Stimulated activated CD4-positive, alpha-beta T cell treated with anti-CD3 and anti-CD28 coated beads, Interleukin-2, amount 100 ng/mL, for 4 hours (primary cell): ENCODE data around the gene GATA5.

ENCODE experiments used
- DNase-seq: peaks from one replicate; pipeline ENCODE4 v3.0.0-alpha.2; 2020; ENCODE audit warnings: low read depth

Gene GATA5

DNA sequence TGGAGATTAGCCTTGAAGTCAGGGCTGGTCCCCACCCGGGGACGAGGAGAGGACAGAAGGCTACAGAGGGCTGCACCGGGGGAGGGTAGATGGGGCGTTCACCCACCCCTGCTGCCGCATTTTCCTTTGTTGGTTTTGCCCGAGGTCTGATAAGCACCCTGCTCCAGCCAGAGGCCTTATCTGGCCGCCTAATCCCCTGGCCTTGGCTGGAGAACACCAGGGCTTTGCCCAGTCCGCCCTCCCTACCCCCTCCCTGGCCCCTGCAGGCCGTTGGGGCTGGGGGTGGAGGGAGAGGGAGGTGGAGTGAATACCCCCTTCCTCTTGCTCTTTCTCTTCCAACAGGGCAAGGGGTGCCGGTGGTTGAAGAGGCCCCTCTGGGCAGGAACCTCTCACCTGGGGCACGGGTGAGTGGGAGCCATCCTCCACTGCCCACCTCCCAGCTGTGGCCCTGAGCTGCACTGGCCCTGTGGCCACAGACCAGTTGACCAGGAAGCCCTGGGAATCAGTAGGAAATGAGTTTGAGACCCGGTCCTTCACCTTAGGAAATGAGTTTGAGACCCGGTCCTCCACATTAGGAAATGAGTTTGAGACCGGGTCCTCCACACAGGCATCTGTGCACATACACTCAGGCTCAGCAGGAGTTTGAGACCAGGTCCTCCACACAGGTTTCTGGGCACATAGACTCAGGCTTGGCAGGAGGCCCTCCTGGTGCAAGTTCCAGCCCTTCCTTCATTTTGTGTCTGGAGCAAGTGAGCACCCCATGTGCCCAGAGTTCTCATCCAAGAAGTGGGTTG, 12.0 kb upstream of the GATA5 start:
- no peak for DNase-seq

DNA sequence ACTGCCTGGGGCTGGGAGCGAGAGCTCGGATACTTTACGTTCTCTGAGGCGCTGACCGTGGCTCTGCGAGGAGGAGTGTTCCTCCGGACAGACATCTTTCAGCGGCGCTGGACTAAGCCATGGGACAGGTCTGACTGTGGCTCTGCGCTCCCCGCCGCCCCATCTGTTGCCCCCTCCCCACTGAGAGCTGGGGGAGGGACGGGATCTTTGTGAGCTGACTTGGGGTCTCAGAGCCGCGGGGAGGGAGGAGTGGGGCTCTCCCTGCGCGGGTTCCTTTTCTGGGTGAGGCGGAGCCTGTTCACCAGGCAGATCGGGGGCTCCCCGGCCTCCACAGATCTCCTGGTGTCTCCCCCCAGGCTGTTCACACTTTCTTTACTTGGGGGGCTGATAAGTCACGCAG, 11.3 kb upstream of the GATA5 start:
- no peak for DNase-seq

DNA sequence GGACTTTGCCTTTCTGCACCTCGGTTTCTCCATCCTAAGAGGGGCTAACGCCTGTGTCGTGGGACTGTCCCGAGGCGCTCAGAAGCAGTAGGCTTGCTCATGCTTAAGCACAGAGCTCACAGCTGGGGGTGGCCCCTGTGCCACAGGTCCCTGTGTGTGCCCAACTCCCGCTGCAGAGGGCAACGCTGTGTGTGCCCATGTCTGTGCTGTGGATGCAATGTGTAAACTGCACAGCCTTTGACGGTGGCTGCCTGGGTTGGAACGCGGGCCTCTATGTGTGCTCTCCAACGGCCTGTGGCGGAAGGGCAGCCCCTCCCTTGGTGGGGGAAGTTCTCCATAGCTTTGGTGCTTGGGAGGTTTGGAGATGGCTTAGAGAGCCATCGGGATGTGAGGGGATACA, 10.7 kb upstream of the GATA5 start:
- DNase-seq = no peak

DNA sequence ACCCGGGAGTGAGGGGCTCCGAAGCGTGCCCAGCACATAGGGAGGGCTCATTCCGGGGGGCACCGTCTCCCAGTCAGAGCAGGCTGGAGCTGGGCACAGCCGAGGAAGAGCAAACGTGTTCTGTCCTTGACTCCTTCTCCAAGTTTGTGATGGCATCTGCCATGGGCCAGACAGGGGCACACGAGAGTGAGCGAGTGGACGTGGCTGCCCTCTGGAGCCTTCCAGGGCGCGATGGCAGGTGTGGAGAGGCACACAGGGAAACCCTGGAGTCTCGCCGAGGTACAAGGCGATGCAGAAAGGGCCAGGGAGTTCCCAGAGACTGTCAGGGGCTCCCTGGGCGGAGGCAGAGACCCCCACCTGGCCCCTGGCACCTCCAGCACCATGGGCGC, 9.9 kb upstream of the GATA5 start:
- DNase-seq = no peak

DNA sequence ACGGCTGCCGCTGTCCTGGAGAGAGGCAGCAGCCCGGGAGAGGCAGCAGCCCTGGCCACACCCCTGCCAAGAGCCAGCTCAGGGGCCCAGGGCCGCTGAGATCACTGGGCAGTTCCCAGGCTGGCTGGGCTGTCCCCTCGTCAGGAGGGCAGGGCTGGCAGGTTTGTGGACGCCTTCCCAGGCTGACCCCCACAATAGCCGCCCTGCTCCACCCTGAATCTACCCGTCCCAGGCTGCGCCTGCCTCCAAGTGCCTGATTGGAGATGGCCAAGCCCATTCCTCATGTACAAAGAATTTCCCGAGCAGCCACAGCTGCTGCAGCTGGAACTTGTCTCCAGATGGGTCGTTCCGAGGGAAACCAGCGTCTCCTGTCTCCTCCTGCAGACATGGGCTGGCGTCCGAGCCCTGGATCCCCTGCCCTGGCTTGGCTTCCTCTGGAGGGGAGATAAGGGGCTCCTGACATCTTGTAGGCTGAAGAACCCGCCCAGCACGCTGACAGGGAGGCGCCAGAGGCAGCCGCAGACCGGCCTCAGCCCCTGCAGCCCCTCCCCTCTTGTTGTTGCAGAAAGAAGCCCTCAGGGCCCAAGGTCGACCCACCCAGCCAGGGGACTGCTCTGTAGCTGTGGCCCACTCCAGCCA, 9.4 kb upstream of the GATA5 start:
- no peak for DNase-seq

DNA sequence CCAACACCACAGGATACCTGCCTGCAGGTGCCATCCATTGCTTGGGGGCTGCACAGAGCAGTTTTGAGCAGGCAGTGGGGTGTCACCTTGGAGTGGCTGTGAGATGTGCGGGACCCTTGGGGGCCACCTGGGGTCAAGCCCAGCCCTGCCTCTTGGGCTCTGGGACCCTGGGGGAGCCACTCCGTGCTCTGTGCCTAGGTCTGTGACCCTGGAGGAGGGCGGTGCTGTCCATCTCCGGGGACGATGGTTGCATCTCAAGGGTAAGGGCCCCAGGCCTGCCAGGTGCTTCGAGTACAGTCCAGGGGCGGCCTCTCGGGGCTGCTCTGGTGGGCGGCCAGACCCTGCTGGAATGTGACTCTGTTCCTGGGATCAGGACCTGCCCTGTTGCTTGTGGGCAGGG, 8.7 kb upstream of the GATA5 start:
- DNase-seq = no peak

DNA sequence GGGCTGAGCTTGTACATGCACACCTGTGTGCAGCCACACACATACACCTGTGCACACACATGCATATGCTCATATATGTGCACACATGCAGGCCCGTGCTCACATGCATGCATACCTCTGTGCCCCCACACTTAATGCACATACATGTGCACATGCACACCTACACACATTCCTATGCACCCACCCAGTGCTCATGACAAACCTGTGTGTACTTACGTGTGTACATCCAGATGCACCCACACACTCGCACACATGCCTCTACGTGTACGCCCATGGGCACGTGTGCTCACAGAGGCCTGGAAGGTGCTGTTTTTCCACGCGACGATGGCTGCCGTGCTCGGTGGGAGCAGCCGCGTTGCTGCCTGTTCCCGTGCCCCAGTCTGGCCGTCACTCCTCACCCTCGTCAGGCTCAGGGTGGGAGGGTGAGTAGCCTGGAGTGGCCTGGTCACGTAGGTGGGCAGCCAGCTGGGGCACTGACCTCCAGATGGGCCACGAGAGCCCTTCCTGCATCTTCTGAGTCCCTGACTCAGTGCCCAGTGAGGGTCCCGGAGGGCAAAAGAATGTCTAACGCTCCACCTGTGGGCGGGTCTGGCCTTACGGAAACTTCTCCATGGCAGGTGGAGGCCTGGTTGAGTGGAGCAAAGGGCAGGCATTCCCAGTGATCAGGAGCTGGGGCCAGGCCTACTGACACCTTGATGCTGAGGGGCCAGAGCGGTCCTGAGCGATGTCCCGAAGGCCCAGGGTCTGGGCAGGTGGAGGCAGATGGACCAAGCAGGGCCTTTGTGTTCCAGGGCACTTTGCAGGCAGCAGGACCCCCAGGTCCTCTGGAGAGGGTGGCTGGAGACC, 8.0 kb upstream of the GATA5 start:
- no peak for DNase-seq

DNA sequence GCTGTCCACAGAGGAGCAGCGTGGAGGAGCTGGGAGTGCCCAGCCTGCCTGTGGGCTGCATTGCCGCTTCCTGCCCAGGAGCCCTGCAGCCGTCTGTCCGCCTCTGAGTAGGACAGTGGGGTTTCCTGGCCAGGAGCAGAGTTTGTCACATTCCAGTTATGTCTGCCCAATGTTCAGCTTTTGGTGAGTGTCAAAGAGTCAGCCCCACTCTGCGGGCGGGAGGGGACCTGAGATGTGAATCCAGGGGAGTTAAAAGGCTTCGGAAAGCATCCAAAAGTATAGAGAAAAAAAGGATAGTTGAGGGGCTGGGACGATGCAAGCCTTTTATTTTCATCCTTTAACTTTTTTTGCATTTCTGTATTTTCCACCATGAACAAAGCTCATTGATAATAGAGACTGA, 7.2 kb upstream of the GATA5 start:
- DNase-seq = no peak

DNA sequence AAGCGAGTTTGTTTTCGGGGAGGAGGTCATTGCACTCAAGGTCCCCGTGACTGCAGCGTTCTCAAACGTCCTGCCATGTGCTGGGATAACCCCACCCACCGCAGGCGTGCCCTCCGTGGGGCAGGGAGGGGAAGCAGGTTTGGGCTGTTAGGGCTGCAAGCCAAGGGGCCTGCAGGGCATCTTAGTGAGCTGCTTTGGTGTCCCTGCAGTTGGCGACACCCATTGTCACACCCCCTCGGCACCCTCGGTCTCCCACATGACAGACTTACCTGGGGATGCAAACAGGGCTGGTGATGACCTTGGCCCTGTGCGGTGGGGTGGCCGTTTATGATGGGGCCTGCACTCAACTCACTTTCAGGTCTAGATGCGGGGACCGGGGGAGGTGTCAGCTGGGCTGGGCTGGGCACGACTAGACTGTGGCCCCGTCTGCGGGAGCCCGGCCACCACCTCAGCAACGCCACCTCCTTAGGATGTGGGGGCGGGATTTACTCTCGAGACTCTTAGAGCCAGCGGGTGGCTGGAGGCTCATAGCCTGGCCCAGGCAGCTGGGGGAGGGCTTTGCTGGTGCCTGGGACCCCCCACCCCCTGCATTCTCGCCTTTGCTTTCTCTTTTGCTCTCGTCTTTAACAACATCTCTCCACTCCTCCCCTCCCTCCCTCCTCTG, 6.5 kb upstream of the GATA5 start:
- no peak for DNase-seq

DNA sequence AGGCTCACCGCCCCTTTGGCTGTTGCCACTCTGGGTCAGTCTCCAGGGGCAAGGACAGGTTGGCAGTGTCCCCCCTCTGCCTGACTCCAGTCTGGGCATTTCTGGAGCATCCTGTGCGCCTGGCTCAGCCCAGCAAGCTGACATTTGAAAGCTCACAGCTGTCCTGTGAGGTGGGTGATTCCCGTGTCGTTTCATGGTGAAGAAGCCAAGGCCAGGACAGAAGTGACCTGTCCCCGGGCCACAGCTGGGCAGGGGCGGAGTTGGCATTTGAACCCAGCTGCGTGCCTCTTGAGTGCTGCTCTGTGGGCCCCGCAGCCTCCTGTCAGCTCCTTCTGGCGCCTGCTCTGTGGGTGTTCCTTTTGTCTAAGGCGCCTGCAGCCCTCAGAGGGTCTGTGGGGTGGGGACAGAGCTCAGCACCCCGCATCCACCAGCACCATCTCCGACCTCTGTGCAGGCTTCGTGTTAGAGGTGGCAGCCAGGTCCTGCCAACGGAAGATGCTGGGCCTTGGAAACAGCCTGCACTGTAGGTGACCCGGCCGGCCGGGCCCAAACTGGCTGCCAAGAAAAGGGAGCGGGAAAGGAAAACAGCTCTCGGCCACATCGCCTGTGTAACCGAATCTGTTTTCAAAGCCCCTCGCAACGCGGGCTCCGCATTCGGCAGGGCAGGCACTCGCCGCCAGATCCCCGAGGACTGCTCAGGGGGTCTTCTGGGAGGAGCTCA, 5.8 kb upstream of the GATA5 start:
- no peak for DNase-seq

DNA sequence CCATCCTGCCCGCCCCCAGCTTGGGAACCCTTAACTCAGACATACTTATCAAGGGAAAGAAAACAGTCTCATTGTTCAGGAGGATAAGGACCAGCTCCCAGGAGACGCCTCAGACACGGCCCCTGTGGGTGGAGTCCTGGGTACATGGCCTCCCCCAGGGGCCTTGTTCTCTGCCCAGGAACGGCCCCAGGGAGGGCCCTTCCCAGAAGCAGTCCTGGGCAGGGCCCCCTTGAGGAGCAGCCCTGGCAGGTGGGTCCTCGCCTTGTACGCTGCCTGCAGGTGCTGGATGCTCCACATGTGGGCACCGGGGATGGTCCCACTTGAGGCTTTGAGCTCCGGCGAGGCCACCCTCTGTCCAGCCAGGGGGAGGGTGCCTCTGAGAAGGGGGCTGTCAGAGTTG, 4.5 kb upstream of the GATA5 start:
- DNase-seq = no peak

DNA sequence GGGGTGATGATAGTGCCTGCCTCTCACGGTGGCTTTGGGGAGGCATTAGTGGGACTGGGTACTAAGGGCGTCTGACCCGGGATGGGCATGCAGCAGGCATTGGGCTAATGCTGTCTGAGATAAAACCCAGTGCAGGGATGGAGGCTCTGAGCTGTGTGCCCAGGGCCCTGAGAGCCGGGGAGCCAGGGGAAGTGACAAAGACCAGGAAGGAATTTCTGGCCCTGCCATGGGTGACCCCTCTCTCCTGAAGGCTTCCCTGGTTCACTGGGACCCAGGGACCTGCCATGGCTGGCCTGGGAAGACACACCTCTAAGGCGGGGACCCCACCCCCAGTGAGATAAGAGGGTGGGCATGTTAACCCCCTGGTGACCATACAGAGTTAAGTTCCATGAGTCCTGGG, 3.9 kb upstream of the GATA5 start:
- no peak for DNase-seq

DNA sequence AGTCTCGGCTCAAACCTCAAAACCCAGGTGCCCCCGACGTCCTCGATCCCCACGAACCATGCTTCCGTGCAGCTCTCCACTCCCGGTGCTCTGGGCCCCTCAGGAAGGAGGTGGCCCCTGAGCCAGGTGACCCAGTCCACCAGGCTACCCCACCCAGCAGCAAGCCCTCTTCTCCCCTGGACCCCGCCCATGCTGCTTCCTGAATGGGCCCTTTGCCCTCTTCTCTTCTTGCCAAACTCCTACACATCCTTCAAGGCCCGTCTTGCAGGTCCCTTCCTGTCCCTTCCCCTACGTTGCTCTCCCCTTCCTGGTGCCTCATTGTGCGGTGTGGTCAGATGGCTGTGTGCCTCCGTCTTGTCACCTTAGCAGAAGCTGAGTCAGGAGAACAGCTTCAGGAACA, 3.4 kb upstream of the GATA5 start:
- no peak for DNase-seq

DNA sequence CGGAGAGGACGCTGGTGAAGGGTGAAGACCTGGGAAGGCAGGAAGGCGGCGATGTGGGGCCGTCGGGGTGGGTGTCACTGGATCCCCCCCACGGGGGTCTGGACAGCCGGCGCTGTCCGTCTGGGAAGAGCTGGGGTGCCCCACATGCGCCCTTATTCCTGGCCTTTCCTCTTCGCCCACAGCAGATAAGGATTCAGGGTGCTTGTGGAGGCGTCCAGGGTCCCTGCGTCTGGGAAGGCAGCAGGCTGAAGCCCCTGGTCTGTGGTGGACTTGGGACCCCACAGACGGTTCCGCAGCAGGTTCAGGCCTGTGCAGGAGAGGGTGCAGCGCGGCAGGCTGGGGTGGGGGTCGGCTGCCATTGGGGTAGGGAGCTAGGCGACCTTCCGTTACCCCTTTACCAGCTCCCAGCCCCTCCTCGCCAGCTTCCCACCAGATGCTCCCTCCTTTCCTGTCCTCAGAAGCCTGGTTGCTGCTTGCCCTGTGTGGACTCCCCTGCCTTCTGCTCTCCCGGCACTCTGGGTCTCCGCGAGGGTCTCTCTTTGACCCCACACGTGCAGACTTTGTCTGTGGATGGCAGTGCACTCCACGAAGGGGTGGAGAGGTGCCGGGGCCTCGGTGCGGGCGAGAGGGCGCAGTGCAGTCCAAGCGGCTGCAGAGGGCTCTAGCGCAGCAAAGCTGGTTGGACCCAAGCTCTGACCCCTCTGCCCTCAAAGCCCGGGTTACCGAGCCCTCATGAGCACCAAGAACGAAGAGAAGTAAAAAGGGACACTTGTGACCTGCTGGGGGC, 2.1 kb upstream of the GATA5 start:
- no peak for DNase-seq

DNA sequence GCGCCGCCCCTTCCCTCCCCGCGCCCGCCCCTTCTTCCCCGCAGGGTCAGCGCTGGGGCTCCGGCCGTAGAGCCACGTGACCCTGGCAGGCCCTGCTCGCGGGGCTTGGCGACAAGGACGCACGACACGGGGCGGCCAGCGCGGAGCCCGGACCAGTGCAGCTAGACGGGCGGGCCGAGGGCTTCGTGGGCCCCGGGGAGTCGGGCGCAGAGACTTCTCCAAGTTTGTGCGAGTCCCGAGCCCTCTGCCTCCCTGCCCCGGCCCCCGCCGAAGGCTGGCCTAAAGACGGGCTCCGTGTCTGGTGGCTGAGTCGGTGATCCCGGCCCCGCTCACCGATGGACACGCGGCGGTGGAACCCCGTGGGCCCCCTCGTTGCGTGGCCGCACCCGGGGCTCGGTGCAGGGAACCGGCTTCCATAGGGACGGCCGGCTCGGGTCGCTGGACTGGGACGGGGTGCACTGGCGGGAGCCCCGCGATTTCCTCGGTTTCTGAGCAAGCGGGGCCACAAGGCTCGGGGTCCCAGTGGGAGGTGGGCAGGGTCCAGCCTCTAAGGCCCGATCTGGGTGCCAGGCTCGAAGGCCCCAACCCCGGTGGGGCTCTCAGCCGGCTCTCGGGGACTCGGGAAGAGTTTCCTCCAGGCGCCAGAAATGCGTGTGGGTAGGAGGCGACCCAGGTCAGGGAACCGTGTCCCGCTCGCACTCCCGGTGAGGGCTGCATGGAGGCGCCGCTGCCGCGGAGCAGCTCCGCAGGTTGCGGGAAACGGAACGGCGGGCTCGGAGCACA, 452 bp upstream of the GATA5 start:
- no peak for DNase-seq

DNA sequence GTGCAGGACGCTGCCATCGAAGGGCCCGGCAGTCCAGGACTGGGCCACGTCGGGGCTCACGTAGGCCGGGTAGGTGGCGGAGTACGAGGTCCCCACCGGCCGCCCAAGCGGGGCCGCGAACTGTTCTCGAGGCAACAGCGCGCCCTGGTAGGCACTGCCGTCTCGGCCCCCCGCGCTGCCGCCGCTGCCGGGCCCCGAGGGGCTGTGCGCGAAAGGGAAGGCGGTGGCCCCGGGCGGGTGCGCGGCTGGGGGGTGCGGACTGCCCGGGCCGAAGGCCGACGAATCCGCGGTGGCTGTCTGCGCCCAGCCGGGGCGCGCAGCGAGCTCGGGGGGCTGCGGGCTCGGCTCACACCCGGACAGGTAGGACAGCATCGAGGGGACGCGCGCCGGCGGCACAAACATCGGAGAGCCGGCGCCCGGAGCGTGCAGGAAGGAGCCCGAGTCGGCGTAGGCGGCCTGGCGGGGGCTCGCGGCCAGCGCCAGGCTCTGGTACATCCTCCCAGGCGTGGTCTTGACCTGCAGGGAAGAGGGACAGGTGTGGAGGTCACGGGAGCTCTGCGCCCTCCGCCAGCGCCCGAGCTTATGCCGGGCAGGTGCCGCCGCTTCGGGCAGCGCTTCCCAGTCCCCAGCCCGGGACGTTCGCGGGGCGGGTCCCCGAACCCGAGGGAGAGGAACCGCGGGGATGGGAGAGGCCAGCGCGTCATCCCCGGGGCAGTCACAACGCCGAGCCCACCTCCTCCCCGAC, 596 bp downstream of the GATA5 start:
- DNase-seq = no peak

DNA sequence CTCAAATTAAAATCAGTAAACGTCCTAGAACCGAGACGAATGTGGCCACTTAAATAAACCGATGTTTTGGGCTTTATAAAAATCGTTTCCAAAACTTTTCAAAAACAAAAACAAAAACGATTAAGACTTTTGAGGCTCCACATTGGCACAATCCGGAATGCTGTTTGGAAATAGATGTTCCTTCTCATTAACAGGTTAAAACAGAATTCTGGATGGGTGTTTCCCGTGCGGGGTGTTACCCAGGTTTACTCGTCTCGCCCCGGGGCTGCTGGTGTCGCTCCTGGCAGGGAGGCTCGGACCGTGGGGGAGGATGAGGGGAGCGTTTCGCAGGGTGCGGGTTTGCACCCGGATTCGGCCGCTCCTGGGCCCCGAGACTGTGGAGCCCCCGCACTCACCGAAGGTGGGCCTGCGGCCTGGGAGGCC, 1.2 kb downstream of the GATA5 start:
- no peak for DNase-seq

DNA sequence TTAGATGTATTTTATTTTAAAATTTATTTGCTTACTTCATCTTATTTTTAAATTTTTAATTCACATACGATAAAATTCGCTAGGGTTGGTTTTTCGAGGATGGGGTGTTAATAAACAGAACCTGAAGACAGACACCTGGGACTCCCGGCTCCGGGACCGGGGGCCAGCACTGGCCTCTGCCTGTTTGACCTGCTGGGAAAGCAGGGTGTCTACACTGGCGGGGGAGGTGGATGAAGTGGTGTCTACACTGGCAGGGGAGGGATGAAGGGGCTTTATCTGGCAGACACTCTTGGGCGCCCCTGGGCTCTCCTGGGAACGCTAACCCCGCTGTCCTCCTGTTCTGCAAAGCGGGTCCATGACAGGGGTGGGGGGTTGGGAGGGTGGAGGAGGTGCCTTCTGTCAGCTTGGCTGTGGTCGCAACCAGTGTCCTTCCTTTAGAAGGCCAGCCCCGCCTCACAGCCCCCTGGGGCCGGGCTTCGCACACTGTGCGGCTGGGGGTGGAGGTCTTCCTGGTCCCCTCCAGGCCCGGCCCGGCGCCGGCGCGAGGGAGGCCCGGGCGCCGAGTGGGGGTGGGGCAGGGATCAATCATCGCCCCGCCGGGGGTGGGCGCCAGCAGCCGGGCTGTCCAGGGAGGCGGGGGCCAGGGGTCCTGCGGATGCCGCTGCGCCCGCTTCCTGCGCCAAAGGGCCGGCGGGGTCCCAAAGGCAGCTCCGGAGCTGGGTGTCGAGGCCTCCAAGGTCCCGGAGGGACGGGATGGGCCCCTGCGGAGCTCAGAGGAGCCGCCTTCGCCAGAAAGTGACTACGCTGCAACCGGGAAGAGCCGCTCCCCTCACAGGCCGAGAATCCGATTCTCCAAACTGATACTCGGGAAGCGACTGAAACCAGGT, 1.8 kb downstream of the GATA5 start:
- no peak for DNase-seq
